RPMI7951 (cell line): ENCODE results near the gene ARFGAP1. TPM values are rescaled to one million over a fixed set of nuclear protein-coding genes. Genes with fewer than 3 reads are reported as not detected.
A peak's percentile ranks its signal among the peaks of the same experiment; 100 is the strongest.

Experiments used
- DNase-seq: peaks from one replicate; pipeline ENCODE4 v3.0.0-alpha.2; 2012; ENCODE audit warnings: low read depth
- total RNA-seq: library from RNA; depleted of rRNA; stranded (reverse); fragments of >200 nt; shearing (Covaris generic); gene quantifications from 2 replicates; pipeline ENCODE4 v1.2.3, GENCODE V29; 2014

The ARFGAP1 gene
- total RNA-seq, 1 experiment from 2014 or later = 29.0 TPM

DNA sequence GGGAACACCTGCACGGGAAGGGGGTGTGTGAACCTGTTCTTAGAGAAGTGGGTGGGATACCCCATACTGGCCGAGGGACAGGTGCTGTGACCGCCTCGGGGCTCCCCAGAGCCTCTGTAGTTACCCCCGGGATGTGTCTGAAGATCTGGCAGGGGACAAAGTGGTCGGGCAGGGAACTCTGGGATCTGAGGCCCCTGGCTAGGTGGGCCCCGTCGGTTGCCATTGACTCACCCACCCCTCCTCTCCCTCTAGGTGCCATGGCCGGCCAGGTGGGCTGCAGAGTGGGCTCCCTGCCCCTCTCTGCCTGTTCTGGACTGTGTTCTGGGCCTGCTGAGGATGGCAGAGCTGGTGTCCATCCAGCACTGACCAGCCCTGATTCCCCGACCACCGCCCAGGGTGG, 32.6 kb upstream of the ARFGAP1 start:
- DNase-seq = no peak

DNA sequence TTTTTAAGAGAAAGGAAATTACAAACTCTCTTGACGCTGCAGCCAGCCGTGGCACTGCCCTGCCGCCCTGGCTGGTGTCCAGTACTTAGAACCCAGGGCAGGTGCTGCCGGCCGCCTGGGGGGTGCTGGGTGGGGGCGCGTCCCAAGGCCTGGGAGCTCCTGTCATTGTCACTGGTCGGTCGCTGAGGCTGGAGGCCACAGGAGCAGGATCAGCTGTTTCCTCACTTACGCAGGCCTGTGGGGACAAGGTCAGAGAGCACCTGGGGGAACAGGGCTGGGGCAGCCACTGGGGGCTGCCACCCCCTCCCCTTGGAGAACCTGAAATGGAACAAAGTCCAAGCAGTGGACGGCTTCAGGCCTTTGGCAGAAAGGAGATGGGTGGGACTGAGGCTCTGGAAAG, 31.3 kb upstream of the ARFGAP1 start:
- no peak for DNase-seq

DNA sequence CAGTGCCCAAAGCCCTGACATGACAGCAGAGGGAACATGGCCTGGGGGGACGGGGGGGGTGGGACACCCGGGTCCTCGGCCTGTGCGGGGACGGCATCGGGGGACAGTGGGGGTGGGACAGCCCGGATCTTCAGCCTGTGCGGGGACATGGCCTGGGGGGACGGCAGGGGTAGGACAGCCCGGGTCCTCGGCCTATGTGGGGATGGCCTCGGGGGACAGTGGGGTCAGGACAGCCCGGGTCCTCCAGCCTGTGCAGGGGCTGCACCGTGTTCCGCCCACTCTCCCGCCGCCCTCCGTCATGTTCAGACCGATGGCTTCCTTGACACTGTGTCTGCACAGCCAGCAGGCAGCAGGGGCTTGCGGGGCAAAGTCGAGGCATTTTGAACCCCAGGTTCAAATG, 29.9 kb upstream of the ARFGAP1 start:
- no peak for DNase-seq

DNA sequence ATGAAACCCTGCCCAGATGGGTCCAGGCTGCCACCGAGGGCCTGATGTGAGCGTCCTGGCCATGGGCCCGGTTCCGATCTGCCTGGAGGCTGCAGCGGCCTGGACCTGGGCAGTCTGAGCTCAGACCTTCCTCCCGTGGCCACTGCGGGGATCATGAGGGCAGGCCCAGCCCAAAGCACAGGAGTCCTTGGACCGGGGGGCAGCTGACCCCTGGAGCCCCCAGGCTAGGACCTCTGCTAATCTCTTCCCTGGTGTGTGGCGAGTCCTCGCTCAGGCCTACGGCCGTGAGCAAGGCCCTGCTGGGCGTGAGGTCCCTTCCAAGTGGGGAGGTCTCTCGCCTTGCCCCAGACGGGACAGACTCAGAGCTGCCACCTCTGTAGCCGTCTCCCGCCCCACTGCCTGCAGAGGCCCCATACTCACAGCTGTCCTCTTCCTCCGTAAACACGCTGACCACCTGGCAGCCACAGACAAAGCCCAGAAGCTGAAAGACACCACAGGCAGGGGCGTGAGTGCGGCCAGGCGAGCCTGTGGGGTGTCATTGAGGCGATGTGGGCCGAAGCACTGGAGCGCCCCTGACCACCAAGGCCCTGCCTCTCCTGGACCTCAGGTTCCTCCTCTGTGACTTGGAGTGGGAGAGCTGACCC, 28.9 kb upstream of the ARFGAP1 start:
- DNase-seq = no peak

DNA sequence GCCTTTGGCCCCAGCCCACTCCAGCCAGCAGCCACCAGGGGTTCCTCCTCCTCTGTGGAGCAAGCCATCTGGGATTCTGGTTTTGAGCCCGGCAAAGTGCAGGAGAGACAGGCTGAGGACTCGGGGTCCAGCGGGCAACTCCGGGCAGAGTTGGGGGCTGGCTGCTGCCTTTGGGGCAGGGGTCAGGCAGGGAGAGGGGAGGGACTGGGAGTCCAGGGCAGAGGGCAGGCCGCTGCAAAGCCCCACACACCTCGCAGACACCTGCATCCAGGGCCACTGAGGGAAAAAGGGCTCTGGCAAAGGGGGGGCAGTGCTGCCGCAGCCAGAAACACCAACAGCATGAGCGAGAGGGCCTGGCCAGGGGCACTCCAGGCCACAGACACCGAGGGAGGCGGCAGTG, 28.1 kb upstream of the ARFGAP1 start:
- no peak for DNase-seq

DNA sequence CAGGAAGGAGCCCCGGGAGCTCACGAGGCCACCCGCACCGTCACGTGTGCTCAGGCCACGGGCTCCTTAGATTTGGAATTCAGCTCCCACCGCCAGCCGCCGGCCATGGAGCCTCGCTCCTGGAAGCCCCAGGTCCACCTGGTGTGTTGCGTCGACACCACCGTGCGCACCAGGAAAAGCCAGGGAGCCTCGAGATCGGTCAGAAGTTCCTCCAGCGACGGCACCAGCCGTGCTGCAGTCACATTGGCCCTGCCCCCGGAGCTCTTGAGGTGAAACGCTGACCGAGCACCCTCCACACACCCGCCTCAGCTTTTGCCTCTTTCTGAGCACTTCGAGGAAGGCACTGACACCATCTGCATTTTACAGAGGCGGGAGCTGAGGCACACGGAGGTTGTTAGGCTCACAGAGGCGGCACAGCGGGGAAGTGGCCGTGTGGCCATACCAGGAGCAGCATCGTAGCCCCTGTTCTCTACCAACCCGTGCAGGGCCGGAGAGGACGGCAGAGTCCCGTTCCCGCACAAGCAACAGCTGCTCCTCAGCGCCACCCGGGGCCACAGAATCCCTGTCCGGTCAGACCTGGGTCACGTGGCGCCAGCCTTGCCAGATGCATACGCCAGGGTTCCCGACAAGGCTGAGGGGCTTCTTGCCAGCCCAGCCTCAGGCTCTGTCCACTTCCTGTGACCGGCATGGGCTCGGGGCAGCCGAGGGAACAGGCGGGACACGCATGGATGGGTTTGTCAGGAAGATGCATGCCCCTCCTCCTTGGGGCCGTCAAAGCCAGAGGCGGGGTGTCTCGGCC, 25.9 kb upstream of the ARFGAP1 start:
- peak; percentile 61 for DNase-seq

DNA sequence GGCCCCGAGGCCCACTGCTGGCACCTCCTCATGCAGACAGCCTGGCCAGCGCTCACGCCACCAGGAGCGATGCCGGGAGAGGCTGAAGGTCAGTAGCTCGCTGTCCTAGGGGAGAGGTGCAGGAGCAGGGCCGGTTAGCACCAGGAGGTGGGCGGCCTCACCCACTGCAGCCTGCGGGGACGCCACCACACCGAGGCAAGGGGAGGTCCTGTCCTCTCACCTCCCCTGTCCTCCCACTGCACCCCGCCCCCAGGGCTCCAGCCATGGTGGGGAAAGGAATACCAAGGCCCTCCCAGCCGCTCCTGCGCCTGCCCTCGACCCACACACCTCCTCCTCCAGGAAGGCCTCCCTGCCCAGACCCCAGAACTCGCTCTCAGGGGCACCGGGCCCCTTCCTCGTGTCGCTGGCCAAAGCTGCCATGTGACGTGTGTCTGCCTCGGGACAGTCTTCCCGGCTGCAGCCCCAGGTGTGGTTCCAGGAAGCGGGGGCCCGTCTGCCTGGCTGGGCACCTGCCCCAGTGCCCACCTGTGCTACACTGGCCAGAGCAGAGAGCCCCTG, 24.9 kb upstream of the ARFGAP1 start:
- DNase-seq = no peak

DNA sequence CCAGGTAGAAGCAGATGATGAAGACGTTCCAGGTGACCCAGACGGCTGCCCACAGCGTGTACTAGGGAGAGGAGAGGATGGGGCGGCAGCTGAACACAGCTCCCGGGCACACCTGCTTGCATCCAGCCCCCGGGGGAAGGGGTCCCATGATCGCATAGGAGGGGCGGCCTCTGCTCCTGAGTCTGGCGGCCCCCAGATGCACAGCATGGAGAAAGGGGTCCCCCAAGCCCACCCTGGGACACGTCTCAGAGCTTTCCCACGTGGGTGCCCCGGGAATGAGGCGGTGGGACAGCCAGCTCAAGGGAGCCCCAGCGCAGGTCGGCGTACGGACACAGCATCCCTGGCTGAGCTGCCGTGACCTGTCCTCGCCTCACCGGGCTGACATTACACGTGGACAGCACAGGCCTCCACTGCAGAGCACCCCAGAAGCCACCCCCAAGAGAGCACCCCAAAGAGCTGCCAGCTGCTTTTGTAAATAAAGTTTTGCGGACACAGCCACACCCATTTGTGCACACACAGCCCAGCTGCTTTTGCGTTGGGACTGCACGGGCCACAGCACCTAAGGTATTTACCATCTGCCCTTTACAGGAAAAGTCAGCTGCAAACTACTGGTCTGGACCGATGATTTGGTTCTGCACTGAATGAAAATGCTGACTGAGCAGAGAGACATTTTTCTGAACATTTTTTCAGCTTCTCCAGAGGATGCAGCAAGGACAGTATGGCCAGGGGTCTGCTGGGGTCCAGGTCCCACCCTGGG, 23.6 kb upstream of the ARFGAP1 start:
- DNase-seq = no peak

DNA sequence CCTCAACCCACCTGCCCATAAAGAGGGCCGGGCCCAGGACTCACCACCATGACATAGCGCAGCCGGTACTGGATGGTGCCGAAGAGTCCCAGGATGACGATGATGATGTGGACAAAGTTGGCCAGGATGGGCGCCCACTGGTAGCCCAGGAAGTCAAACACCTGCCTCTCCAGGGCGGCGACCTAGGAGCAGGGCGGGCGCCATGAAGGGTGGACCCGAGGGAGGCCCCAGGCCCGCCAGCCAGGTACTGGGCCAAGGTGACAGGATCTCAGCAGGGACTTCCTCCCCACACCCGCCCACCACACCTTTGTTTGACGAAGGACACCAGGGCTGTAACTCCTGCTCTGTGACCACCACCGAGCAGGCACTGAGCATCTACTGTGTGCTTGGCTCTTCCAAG, 22.7 kb upstream of the ARFGAP1 start:
- no peak for DNase-seq

DNA sequence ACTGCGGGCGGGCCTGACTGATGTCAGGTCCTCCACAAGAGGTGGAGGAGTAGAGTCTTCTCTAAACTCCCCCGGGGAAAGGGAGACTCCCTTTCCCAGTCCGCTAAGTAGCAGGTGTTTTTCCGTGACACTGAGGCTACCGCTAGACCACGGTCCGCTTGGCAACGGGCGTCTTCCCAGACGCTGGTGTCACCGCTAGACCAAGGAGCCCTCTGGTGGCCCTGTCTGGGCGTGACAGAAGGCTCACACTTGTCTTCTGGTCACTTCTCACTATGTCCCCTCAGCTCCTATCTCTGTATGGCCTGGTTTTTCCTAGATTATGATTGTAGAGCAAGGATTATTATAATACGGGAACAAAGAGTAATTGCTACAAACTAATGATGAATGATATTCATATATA, 21.3 kb upstream of the ARFGAP1 start:
- peak; percentile 26 for DNase-seq

DNA sequence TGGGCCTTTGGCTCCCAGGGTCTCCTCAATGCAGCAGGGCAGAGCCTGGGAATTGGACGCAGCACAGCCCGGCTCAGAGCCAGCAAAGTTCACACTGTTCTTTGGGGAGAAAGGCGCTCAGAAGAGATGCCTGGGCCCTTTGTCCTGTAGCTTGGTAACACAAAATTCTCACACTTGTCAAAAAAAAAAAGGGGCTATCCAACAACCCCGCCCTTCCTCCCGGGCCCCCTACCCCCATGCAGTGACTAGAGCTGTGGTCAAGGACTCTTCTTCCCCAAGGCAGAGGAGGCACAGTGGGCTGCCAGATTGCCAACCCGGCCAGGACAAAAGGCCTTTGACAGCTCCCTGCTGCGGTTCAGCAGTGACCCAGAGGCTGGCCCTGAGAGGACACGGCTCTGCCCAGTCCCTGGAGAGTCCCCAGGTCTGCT, 20.3 kb upstream of the ARFGAP1 start:
- DNase-seq = no peak

DNA sequence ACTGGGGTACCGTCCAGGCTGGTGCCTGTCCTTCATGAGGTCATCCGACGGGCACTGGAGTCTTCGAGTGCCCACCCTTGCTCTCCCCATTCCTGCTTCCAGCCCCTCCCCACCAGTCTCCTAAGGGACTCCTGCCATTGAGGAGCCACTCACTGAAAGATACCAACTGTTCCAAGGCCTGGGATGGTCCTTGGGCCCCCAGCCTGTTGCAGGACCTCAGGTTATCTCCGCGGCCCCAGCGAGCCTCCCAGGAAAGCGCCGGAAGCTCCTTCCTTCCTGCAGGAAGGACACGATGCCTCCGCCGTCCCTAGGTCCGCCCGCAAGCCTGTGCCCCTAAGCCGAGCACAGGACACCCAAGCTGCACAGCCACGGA, 19.6 kb upstream of the ARFGAP1 start:
- no peak for DNase-seq

DNA sequence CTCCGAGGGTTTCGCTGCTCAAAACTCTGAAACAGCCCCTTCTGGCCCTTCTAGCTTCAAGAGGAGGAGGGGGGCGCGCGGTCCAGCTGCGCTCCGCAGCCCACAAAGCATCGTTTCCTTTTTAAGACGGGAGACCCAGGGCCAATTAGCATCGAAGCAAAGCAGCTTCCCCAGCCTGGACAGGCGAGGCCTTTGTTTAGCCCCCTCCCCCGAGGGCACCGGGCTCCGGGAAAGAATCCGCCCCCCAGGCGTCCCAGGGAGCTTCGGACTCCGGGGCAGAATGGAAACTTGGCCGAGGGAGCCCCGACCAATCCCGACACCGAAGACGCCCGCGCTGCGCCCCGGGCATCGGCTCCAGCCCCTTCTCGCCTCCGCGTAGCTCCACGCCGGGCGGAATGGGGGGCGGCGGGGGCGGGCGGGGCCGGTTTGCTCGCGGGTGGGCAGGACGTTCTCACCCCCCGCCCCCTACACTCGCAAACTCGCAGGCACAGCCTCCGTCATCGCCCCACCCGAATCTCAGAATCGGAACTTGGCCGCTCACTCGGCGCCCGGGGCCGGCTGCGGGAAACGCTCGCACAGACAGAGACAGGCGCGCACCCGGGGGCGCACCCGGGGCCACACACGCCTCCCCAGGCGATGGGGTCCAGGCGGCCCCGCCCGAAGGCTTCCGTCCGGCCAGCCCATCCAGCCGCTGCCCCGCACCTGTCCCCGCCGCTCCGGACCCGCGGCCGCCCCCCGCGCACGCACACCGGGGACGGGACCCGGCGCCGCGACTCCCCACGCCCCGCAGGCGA, 19.0 kb upstream of the ARFGAP1 start:
- DNase-seq = no peak

DNA sequence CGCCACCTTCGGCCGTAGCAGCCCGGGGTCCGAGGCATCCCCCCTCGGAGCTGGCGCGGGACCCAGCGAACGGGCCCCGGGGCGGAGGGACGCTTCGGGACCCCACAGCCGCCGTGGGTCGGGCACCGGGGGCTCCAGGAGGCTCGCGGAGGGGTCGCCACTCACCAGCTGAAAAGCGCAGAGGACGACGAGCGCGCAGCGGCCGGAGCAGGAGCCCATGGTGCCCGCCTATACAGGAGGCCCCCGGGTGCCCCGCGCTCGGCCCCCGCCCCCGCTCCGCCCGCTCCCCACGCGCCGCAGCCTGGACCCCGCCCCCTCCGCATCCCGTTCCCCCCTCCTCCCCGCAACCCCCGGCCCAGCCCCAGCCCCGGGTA, 18.4 kb upstream of the ARFGAP1 start, which contains the start of gene NKAIN4:
NKAIN4 (minus strand) TSS at position 232 of the 374 bp plus-strand sequence; CDS start at position 219, 13 bp downstream.
- DNase-seq = no peak

DNA sequence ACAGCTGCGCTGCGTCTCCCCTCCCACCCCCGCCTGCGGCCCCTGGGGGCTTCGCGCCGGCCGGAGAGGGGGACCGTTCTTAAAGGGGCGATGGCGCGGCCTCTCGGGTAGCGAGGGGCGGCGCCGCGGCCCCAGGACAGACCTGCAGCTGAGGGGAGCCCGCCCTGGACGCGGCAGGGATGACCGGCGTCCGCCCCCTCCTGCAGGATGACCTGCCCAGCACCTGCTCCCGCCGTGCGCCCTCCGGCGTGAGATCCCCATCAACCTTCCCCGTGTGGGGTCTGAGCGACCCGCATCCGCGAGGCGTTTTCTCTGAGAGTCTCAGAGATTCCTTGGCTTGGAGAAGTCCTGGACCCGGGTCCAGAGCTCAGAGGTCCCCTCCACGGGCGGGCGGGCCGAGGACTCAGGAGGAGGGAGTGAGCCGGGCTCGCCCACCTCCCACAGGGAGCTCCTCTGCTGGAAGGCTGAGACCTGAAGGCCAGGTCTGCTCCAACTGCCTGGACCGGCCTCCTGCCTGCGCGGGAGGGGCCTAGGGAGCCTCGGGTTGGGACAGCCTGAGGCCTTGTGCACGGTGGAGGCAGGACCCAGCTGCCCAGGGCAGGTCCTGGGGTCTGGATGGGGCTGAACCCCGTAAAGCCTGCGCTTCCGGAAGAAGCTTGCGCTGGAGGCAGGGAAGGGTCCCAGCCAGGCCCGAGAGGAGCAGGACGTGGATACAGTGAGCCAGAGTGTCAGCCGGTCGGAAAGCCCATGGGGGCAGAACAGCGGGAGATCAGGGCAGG, 17.8 kb upstream of the ARFGAP1 start:
- DNase-seq = no peak

DNA sequence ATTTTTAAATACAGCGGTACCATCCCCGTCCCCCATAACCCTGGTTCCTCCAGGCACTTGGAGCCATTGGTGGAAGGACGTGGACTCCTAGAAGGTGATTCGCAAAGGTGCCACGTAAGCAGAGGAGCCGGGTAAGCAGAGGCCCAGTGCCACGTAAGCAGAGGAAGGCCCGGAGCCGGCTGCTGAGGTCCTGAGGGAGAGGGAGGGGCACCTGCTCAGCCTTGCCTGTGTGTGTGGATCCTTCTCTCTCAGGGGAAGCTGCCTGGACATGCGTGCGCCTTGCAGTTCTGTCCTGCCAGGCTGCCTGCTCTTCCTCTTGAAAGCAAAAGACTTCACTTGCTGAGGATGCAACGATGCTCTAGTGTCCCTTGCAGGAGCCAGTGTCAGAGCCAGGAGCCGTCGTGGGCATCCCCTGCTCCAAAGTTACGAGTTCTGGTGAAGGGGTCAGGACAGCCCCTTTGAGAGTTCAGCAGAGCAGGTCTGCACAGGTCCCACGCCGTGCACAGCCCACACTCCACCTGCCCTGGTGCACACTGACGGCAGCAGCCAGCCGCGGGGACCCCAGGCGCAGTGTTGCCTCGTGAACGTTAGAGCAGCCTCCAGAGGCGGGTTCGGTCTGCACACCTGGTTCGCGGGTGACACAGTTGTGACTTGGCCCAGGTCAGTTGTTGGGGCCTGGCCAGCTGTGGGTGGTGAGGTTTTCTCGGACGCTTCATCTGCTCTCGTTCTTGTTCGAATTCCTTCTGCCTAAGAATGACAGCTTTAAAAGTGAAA, 16.5 kb upstream of the ARFGAP1 start:
- no peak for DNase-seq

DNA sequence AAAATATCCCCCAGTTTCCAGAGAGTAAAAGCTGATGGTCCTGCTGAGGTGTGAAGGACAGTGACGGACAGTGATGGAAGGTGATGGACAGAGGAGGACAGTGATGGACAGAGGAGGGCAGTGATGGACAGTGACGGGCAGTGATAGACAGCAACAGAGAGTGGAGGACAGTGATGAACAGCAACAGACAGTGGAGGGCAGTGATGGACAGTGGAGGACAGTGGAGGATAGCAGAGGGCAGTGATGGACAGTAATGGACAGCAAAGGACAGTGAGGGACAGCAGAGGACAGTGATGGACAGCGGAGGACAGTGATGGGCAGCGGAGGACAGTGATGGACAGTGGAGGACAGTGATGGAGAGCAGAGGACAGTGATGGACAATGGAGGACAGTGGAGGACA, 15.7 kb upstream of the ARFGAP1 start:
- no peak for DNase-seq

DNA sequence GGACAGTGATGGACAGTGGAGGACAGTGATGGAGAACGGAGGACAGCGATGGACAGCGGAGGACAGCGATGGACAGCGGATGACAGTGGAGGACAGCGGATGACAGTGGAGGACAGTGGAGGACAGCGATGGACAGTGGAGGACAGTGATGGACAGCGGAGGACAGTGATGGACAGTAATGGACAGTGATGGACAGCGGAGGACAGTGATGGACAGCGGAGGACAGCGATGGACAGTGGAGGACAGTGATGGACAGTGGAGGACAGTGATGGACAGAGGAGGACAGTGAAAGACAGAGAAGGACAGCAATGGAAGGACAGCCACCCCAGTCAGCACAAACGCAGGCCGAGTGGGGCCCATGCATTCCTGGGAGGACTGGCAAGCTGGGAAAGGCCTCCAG, 15.0 kb upstream of the ARFGAP1 start:
- no peak for DNase-seq

DNA sequence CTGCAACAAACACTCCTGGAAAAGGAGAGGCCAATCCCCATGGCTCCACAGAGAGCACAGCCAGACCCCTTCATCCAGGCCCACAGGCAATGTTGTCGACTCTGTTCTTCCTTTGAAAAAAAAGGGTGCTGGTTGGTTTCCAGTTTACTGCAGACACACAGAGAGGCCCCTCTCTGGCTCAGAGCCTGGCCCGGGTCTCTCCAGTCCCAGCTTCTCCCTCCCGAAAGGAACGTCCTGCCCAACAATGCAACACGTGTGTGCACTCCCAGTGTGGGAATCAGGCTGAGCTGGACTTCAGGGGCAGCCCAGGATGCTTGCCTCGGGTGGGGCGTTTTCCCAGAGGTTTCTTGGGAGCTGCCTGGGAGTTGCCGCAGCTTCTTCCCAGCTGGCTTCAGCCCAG, 13.8 kb upstream of the ARFGAP1 start:
- no peak for DNase-seq
